HG03432 (cell line): Measurements from ENCODE around the gene PTX4.
"Not testable (repeated sequence)": the region's sequence is repeated elsewhere in the genome, so short reads cannot be mapped to it uniquely, and the experiment has no call there.

Experiments used
- ATAC-seq: cut with Tn5 transposase; IDR thresholded peaks from one replicate; pipeline ENCODE4 v1.9.1; 2021; ENCODE audit warnings: mild to moderate bottlenecking, moderate library complexity; ENCODE audit not compliant: unreplicated experiment

PTX4 gene

DNA sequence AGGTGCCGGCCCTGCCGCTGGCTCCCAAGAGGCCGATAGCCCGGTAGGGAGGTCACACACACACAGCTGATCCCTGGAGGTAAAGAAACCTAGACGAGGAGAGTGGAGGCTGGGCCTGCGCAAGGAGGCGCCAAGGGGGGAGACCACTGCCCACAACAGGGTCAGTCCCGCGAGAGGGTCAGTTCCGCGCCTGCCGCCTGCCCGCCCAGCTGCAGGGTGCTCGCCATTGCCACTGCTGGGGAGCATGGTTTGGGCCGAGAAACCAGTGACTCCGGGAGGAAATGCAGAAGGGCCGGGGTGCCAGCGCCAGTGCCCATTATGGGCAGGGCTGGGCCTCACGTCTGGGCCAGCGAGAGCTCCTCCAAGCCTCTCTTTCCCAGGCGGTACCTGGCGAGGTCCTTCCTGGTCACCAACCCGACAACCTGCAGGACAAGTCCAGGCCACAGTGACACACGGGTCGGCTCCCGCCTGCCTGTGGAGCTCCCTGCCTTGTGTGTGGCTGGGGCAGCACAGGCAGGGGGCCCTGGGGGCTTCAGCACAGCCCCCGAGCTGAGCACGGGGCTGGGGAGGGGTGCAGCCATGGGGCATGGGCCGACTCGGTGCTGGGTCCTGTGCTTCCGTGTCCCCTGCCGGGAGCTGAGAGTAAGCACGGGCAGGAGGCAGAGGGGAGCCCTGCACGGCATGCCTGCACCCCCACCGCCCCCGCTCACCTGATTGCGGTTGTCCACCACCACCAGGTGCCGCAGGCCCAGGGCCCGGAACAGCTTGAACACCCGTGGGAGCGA, 42.3 kb downstream of the PTX4 start:
- no peak for ATAC-seq

DNA sequence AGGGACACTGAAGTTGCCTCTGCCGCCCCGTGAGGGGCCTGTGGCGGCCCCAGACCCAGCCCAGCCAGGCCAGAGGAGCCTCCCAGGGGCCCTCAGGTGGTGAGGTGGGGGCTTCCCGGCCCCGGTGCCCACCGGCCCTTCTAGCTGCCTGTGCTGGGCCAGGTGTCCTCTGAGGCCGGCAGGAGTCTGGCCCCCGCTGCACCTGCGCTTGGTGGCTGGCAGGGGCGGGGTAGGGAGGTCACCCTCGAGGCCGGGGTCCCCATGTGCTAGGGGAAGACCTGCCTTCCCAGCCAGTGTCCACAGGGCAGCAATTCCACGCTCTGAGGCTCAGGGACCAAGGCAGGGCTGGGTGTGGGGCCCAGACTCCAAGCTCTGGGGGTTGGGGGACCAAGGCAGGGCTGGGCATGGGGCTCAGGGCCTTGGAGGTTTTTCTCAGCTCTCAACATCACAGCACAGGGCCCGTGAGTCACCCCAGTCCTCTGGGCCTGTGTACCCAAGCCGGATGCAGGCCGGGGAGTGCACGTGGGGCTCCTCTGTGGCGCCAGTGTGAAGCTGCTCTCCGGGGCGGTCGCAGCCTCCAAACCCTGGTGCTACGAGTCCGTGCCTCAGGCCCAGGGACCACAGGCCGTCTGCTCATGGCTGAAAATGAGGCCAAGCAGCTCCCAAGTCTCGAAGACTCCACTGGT, 43.1 kb downstream of the PTX4 start:
- ATAC-seq, result no peak

DNA sequence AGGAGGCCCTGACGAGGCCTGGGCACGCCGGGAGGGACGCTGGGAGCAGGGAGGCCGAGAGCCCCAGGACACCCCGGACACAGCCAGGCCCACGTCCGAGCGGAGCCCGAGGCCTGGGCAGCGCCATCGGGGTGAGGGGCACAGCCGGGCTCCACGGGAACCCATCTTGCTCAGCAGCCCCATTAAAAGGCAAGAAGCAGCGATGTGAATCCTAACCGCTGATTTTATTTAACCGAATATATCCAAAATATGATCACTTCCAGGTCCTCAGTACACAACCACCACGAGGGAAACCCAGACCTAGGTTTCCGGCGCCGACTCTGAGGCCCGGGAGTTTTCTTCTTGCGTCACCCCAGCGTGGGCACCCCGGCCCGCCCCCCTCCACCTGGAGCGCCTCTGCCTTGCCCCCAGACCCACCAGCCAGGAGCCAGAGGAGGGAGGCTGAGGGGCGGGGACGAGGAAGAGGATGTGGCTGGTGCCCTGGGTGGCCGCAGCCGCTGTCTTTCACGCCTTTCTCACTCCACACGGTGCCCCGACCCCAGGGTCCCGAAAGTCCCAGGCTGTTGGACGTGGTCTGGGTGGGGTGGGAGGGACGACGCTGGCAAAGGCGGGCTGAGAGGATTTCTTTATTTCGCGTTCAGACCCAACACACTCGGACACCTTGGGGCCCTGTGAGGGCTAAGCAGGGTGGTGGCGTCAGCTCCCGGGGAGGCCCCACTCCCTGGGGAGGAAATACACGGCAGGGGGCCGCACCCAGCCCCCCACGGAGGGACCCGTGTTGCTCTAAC, 43.8 kb downstream of the PTX4 start:
- no peak for ATAC-seq

DNA sequence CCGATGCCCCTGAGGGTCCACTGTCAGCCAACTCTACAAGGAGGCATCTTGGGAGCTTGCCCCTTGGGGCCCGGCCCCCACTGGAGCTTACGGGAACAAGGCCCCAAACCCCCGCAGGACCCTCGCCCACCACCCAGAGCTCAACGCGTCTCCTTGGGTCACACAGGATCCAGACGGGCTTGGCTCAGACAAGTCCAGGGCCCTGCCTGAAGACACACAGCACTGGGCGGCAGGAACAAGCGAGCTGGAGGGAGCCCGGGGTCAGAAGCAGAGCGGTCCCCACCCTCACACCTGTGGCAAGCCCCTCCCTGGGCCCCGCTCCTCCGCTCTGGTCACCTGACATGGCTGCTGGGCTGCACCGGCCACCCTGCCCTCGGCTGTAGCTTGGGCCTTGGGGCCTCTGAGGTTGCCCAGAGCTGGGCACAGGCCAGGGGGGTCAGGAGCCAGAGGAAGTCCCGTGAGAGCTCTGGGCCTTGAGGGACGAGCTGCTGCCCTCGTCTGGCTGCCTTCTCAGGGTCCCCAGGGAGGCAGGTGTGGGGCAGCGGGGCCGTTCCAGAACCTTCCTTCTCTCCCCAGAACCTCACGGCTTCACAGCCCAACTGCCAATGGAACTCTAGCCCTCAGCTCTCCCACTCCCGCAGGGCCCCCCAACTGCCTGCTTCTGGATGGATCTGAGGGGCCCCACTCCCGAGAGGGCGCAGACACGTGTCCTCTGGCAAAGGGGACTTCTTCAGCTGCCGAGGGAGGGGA, 44.6 kb downstream of the PTX4 start, which contains the start of gene CCDC154:
Gene CCDC154, minus strand, starts transcription at position 577 of the 750 bp plus-strand sequence. Its CDS starts 234 bp downstream, at position 343.
- ATAC-seq, result no peak

DNA sequence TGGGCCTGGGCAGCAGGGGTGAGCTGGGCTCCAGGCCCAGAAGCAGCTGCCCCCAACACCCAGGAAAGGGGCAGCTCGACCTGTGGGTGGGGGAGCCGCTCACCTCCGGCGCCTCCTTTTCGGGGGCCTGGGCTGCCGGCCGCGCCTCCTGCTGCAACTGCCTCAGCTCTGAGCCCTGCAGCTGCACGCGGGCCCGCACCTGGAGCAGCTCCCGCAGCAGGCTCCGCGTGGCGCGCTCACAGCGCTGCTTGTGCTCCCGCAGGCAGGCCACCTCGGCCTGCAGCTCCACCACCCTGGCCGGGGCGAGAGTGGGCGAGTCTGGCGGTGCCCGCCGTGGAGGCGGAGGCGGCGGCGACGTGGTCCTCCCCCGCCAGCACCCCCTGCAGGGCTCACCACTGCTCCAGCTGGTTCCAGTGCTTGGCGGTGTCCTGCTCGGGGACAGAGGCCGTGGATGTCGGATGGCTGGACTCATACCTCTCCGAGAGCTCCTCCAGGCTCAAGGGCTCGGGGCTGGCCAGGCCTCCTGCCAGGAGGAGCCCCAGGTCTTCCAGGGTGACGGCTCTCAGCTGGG, 45.3 kb downstream of the PTX4 start:
- ATAC-seq, result no peak

DNA sequence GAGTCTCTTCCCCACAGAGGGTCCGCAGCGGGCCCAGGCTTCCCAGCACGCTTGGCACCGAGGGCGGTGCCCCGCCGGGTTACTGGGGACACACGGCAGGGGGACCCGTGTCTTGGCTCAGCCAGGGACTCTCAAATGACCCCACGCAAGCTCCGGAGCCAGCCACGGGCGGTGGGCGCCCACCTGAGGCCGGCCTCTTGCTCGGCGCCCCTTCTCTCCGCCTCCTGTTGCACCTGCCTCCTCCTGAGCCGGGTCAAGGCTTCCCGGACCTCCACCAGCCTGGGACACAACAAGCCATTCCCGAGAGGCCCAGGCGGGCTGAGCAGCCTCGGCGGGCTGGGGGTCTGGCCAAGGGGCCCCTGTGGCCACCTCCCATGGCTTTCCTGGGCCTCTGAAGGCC, 46.0 kb downstream of the PTX4 start:
- no peak for ATAC-seq

DNA sequence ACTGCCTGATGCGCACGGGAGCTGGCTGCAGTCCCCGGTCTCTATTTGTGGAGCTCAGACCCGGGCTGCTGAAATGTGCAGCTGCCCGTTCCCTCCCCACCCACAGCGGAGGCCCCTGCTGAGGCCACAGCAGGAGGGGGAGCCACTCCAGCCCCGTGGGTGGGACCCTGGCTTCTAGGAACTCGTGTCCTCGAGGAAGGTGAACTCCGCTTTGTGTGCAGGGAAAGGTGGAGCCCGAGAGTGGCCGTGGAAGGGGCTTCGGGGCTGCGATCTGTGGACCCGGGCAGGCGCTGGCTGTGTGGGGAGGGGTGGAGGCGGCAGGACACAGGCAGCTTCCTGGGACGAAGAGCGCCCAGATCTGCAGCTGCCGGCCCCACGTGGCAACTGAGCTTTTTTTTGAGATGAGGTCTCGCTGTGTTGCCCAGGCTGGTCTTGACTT, 47.3 kb downstream of the PTX4 start:
- no peak for ATAC-seq

DNA sequence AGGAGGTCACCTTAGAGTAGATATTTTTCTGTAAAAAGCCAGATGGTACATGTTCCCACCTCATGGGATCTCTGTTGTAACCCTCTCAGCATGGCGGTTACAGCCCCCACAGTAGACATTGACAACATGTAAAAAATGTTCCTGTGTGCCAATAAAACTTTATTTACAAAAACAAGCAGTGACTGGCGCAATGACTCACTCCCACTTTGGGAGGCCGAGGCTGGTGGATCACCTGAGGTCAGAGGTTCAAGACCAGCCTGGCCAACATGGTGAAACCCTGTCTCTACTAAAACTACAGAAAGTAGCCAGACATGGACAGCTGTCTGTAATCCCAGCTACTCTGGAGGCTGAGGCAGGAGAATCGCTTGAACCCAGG, 49.1 kb downstream of the PTX4 start:
- ATAC-seq, result not testable (repeated sequence)

DNA sequence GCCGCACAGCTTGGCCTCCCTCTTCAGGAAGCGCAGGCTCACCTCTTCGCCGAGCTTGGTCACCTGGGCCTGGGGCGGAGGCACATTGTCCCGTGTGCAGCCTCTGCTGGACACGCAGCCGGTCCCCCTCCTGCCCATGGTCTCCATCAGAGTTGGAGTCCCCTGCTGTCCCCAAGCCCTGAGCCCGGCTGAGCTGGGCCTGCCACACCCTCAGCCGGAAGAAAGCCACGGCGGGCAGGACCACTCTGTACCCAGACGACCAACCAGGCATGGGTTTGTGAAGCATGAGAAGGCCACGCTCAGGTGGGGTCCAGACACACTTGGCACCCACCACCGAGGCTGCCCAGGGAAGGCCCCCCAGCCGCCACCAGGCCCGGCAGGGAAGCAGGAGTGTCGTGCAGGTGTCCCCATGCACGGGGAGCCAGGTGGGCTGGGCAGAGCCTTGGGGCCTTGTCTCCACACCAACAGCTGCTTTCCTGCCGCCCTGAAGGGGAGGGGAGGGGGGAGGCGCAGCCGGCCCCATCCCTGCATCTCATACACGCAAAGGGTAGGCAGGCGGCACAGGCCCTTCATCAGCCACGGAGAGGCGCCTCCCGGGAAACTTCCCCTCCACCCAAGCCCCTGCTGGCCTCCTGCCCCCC, 49.6 kb downstream of the PTX4 start:
- ATAC-seq, result no peak

DNA sequence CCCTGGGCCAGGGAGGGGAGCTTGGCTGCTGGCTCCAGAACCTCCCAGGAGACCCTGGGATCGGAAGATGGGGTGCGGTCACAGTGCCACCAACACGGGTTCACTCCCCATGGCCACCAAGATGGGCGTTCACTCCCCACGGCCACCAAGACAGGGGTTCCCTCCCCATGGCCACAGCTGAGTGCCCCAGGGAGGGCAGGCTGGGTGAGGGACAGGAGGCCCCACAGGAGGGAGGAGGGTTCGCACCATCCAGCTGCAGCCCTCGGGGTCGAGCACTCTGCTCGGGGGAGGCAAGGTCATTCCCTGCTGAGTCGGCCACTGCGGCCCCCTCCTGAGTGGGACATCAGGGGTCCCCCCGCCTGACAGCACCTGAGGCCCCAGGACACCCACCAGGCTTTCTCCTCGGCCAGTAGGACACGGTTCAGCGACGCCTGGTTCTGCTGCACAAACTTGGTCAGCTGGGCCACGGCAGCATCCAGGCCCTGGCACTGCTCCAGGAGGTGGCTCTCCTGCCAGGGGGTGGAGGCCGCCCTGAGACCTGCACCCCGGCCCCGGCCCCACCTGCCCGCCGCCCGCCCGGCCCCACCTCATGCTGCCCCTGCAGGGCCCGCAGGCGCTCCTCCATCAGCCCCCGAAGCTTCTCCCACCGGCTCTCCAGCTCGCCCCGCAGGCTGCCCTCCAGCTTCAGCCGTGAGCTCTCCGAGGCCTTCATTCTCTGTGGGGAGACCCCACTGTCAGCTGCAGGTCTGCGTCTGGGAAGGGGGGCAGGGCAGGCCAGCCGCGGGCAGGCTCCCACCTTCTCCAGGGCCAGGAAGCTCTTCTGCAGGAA, 50.3 kb downstream of the PTX4 start:
- ATAC-seq, result no peak

DNA sequence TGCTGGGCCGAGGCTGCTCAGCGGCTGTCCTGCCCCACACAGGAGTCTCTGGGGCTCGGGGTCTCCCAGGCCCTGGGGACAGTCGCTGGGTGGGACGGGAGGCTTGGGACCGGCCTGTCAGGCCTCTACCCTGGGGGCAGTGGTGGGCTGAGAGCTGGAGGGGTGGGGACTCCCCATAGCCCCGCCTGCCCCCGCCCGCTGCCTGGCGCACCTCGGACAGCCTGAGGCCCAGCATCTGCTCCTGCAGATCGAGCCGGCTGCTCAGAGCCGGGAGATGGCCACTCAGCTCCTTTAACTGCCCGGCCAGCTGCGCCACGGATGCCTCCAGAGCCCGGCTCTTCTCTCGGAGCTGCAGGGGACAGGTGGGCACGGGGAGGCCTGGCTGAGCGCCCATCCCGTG, 51.1 kb downstream of the PTX4 start:
- ATAC-seq, result no peak

DNA sequence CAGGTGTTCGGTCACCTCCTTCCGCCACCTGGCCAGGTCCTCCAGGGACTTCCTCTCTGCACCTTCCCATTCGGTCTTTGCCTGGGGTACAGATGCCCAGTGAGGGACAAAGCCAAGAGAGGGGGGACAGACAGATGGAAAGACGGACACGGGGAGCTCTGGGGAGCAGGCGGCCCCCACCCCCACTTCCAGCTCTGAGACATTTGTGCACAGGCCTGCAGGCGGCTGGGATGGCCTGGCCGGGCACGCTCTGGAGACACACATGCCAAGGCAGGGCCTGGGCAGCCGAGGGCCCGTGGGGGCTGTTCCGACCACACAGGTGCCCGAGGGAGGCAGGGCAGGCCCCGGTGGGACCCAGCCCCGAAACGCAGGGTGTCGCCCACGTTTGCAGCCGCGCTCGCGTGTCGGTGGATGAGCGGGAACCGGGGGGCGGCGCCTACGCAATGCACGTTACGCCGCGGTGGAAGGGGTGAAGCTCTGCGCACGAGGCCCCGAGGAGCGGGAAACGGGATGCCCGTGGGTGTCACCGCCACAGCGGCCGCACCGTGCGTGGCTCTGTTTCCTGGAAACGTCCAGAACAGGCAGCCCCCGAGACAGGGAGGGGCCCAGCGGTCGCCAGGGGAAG, 51.9 kb downstream of the PTX4 start:
- ATAC-seq, result no peak

DNA sequence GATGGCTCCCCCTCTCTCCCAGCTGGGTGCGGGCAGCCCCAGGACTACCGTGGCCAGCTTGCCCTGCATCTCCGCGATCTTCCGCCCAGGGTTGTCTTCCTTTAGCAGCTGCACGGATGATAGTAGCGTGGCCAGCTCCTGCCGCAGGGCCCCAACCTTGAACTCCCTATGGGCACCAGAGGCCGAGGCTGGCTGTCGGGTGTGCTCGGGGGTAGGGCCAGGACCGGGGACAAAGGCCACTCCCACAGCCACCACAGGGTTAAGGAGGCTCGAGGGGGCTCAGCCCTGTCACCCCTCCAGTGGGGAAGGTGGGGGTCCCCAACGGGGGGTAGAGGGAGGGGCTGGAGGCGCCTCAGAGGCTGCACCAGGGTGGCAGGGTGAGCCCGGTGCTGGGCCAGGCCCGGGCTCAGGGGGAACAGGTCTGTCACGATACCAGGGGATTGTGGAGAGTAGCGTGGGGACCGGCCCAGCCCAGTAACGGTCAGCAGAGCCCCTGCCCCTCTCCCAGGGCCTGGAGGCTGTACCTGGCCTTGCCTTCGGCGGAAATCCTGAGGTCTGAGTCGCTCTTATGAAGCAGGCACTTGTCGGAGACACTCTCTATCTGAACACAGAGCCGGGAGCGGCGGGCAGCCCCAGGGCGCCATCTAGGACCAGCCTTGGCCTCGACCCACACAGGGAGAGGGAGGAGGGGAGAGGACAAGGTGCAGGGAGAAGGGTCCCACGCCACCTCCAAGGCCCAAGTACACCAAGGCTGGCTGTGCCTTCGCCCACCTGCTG, 52.6 kb downstream of the PTX4 start:
- no peak for ATAC-seq
